K562 (cell line): ENCODE results near the gene CLCN2. TPM values are rescaled to one million over a fixed set of nuclear protein-coding genes. Genes with fewer than 3 reads are reported as not detected.

ENCODE experiments used
- ARID2 ChIP-seq: fragments of 450-650 bp; IDR thresholded peaks from 2 replicates; pipeline ENCODE4 v1.6.1; 2017; ENCODE audit warnings: antibody characterized with exemption, mild to moderate bottlenecking
- CCNT2 ChIP-seq: IDR thresholded peaks from 2 replicates; pipeline ENCODE4 v1.6.1; 2011; ENCODE audit warnings: borderline replicate concordance, low read depth, mild to moderate bottlenecking, moderate library complexity, mixed read lengths, low read length; ENCODE audit not compliant: insufficient read length; ENCODE audit errors: extremely low read depth
- CHD4 ChIP-seq: fragments of 200-600 bp; sonication (generic); IDR thresholded peaks from 3 replicates; pipeline ENCODE4 v1.6.1; 2012; ENCODE audit warnings: low read depth, mild to moderate bottlenecking, mixed read lengths, low read length, inconsistent platforms; ENCODE audit not compliant: insufficient read depth, insufficient replicate concordance, poor library complexity, severe bottlenecking
- ETV1 ChIP-seq: fragments of 450-650 bp; conservative IDR thresholded peaks from 2 replicates; pipeline ENCODE4 v1.6.1; 2016; ENCODE audit warnings: missing genetic modification characterization, control low read depth, low read depth, missing compliant biosample characterization
- KHSRP ChIP-seq: fragments of 450-650 bp; IDR thresholded peaks from 2 replicates; pipeline ENCODE4 v1.6.1; 2017
- MXI1 ChIP-seq: IDR thresholded peaks from 2 replicates; pipeline ENCODE4 v1.6.1; 2011; ENCODE audit warnings: low read depth, mild to moderate bottlenecking, improper control_type of control experiment, low read length
- NEUROD1 ChIP-seq: fragments of 150-350 bp; IDR thresholded peaks from 2 replicates; pipeline ENCODE4 v1.6.1; 2014; ENCODE audit warnings: borderline replicate concordance, low read length, low read depth; ENCODE audit not compliant: partially characterized antibody
- POLR2H ChIP-seq: IDR thresholded peaks from 2 replicates; pipeline ENCODE4 v1.6.1; 2016; ENCODE audit warnings: missing genetic modification characterization, low read depth, mild to moderate bottlenecking, control low read depth, missing compliant biosample characterization, moderate library complexity
- REST ChIP-seq, 2 experiments: fragments of 450-650 bp; formaldehyde crosslinking in 1 of 2; IDR thresholded peaks; 2 replicates each; pipeline versions ENCODE4 v1.4.0 to v1.6.1; 2014 to 2020; ENCODE audit warnings: mild to moderate bottlenecking in 2 of 2, borderline replicate concordance in 1 of 2, low read depth in 1 of 2
- SNIP1 ChIP-seq: fragments of 450-650 bp; IDR thresholded peaks from 2 replicates; pipeline ENCODE4 v1.7.1; 2017; ENCODE audit warnings: low read depth, mild to moderate bottlenecking
- ZNF324 ChIP-seq: fragments of 250-450 bp; sonication (Bioruptor Pico); IDR thresholded peaks from 2 replicates; pipeline ENCODE4 v1.4.0; 2020; ENCODE audit warnings: mild to moderate bottlenecking
- polyA plus RNA-seq, 8 experiments: library from polyadenylated mRNA; depleted of rRNA in 4 of 8; stranded (reverse) in 5 of 8; unstranded in 3 of 8; fragments of >200 nt; fragmentation: Nextera tagmentation in 2 of 8; fragmentation: Illumina TruSeq in 1 of 8; extraction: Ambion mirVana in 2 of 8; extraction: Trizol in 1 of 8; gene quantifications; 2 replicates each; pipeline versions ENCODE4 v1.2.1 to v1.2.3, GENCODE V29; 2011 to 2014; ENCODE audit warnings: inconsistent platforms in 1 of 8, missing spikeins in 1 of 8
- total RNA-seq, 7 experiments: library from RNA; depleted of rRNA in 6 of 7; stranded (reverse); fragments of >200 nt in 6 of 7; fragmentation: Illumina TruSeq in 2 of 7; extraction: Trizol in 2 of 7; gene quantifications; 2 replicates each; pipeline versions ENCODE4 v1.2.1 to v1.2.3, GENCODE V29; 2011 to 2021; ENCODE audit warnings: low replicate concordance in 1 of 7
- TF ChIP-seq, protein P1 (sequence below), 2 experiments: fragments of 450-650 bp in 1 of 2; sonication (generic) in 1 of 2; formaldehyde crosslinking; conservative IDR thresholded peaks; 2 replicates each; pipeline versions ENCODE4 v1.4.0 to v1.8.1; 2020 to 2022; ENCODE audit warnings: mild to moderate bottlenecking in 1 of 2, missing genetic modification reagents in 1 of 2
- TF ChIP-seq, protein P2 (sequence below): IDR thresholded peaks from 3 replicates; pipeline ENCODE4 v1.6.1; 2011; ENCODE audit warnings: borderline replicate concordance, mild to moderate bottlenecking, moderate library complexity; ENCODE audit not compliant: insufficient read length; ENCODE audit errors: extremely low read depth

CLCN2 gene
- total and polyA plus RNA-seq, 9 of the 15 experiments (the other 6 are each of a cell fraction or from before 2014, with no cell fraction given): 0.10 to 14.0 (median 6.9) TPM

GRCh38 chr3:184335661-184336546 lies 25.5 kb downstream of the CLCN2 start (continued):
- TF ChIP-seq REST (IDR thresholded peaks at IDR 0.05; ENCODE audit: borderline replicate concordance) (peak; percentile 52), REST (CRISPR knock-in tag; IDR thresholded peaks at IDR 0.05; ENCODE audit: low read depth) (0 out of 2 replicates have a peak, but pooled peaks have one; percentile 50), ETV1 (tag) (no peak), KHSRP (peak; percentile 87), ZNF324 (no peak), POLR2H (no peak), NEUROD1 (no peak), SNIP1 (no peak), CCNT2 (peak; percentile 62), ARID2 (peak; percentile 26; the same call in 1 of the 2 replicates), MXI1 (no peak), CHD4 (no peak)
- TF ChIP-seq, protein P1, sequence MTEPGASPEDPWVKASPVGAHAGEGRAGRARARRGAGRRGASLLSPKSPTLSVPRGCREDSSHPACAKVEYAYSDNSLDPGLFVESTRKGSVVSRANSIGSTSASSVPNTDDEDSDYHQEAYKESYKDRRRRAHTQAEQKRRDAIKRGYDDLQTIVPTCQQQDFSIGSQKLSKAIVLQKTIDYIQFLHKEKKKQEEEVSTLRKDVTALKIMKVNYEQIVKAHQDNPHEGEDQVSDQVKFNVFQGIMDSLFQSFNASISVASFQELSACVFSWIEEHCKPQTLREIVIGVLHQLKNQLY (CRISPR knock-in tag; conservative IDR thresholded peaks at IDR 0.05): no peak
- TF ChIP-seq, protein P2, sequence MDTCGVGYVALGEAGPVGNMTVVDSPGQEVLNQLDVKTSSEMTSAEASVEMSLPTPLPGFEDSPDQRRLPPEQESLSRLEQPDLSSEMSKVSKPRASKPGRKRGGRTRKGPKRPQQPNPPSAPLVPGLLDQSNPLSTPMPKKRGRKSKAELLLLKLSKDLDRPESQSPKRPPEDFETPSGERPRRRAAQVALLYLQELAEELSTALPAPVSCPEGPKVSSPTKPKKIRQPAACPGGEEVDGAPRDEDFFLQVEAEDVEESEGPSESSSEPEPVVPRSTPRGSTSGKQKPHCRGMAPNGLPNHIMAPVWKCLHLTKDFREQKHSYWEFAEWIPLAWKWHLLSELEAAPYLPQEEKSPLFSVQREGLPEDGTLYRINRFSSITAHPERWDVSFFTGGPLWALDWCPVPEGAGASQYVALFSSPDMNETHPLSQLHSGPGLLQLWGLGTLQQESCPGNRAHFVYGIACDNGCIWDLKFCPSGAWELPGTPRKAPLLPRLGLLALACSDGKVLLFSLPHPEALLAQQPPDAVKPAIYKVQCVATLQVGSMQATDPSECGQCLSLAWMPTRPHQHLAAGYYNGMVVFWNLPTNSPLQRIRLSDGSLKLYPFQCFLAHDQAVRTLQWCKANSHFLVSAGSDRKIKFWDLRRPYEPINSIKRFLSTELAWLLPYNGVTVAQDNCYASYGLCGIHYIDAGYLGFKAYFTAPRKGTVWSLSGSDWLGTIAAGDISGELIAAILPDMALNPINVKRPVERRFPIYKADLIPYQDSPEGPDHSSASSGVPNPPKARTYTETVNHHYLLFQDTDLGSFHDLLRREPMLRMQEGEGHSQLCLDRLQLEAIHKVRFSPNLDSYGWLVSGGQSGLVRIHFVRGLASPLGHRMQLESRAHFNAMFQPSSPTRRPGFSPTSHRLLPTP: no peak
